Stimulated activated CD4-positive, alpha-beta T cell treated with anti-CD3 and anti-CD28 coated beads, Interleukin-15, amount 100 ng/mL, for 48 hours (primary cell): ENCODE results near the gene SSB.
"Not testable (repeated sequence)": the region's sequence is repeated elsewhere in the genome, so short reads cannot be mapped to it uniquely, and the experiment has no call there.

Source experiments
- DNase-seq, 2 donors: peaks; one replicate each; pipeline ENCODE4 v3.0.0-alpha.2; 2020; ENCODE audit warnings: low read depth in 2 of 2

Gene SSB

DNA sequence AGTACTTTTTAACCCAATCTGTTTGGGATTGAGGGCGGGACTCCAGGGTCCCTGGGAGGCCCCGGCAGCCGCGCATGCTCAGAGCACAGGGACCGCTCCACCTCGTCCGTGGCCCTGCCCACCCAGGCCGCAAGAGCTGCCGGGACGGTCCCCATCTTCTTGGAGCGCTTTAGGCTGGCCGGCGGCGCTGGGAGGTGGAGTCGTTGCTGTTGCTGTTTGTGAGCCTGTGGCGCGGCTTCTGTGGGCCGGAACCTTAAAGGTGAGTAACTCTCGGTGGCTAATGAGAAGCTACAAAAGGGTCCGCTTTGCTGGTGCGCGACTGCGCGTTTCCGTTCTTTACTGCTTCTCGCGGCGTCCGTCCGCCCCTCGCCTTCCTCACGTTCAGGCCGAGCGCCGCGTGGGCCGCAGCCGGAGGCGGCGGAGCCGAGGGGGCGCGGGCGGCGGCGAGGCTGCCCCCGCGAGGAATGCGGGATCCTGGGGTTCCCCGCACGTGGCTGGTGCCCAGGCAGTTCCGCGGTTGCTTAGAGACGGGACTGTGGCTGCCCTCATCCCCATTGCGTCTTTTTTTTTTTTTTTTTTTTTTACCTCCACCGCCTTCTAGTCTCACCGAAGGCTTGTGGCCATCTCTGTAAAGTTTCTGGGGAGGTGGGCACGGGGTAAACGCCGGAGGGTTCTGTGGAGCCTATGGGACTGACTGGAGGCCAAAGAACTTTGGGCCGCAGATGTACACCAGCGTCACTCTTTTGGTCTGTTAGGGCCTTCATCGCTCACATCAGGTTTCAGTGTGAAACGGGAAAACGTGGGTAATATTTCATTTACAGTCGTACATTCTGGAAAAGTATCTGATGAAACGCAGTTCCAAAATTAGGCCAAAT, at the start of gene SSB:
Gene SSB, plus strand, starts transcription at position 154 of the 875 bp plus-strand sequence. CDS start 2,090 bp downstream, outside the sequence.
- DNase-seq = peak; percentile 95

DNA sequence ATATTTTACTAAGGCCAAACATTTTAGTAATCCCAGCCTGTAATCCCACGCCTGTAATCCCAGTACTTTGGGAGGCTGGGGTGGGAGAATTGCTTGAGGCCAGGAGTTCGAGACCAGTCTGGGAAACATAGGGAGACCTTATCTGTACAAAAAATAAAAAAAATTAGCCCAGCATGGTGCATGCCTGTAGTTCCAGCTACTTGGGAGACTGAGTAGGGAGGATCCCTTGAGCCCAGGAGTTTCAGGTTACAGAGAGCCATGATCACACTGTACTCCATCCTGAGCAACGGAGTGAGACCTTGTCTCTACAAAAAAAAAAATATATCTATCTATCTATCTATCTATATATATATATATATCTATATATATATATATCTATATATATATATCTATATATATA, 45.9 kb upstream of the SSB start:
- no peak for DNase-seq

DNA sequence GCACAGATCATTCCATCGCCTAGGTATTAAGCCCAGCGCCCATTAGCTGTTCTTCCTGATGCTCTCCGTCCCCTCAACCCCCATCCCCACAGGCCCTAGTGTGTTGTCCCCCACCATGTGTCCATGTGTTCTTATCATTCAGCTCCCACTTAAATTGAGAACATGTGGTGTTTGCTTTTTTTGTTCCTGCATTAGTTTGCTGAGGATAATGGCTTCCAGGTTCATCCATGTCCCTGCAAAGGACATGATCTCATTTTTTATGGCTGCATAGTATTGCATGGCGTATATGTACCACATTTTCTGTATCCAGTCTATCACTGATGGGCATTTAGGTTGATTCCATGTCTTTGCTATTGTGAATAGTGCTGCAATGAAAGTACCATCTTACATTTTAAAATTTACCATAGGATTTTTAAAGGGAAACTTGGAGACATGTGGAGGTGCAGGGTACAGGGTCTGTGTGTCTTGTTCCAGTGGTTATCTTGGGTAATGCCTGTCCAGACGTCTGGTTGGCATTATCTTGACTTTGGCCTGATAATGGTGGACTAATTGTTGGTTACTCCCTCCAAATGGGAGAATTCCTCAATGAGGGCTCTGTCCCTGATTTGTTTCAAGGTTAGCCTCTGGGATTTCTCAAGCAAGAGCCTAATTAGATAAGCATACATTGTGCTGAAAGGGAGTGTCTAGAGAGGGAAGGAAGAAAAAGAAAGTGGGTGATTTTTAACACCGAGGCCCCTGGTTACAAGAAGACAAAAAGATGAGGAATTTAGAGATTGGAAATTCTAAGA, 43.4 kb upstream of the SSB start:
- no peak for DNase-seq

DNA sequence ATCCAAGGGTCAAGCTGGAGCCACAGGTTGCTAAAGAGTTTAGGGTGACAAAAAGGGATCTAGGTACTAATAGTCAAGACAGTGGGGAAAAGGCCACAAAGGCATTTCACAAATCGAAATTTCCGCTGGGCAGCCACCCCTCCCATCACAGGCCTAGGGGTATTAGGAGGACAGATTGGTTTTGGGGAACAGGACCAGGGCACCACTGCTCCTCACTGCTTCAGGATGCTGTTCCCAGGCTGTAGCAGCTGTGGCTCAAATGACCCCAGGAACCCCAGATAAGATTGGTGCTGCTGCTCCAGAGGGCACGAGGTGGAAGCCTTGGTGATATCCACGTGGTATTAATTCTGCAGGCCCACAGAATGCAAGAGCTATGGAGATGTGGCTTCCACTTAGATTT, 42.3 kb upstream of the SSB start:
- no peak for DNase-seq

DNA sequence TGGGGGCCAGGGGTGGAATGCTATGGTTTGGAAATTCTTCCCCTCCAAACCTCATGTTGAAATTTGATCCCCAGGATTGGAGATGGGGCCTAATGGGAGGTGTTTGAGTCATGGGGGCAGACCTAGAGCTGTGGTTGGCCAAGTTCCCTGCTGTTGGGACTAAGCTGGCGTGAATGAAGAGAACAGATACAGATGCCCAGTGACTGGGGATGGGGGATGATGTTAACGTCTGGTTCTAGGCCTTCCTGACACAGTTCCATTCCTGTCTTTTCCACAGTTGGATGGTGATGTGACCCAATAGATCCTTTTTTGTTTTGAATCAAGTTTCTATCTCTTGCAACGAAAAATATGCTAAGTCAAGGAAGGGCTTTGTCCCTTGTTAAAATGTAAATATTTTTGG, 41.3 kb upstream of the SSB start:
- DNase-seq = no peak

DNA sequence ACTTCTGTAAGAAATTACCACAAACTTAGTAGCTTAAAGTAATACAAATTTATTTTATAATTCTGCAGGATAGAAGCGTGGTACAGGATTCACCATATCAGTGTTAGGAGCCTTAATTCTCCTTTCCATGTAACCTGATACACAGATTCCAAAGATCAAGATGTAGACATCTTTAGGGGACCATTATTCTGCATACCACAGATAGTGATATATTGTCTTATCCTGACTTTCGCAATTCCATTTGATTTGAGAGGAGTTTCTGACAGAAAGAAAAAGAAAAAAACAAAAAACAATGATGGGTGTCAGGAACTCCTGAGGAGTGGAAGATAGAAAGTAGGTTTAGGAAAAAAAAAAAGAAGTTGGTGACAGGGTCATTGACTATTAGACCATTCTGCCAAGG, 40.9 kb upstream of the SSB start:
- DNase-seq = no peak

DNA sequence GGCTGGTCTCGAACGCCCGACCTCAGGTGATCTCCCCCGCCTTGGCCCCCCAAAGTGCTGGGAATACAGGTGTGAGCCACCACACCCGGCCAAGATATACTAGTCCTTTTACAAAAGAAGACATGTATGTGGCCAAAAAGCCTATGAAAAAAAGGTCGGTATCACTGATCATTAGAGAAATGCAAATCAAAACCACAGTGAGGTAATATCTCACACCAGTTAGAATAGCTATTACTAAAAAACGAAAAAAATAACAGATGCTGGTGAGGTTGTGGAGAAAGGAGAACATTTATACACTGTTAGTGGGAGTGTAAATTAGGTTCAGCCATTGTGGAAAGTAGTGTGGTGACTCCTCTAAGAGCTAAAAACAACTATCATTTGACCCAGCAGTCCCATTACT, 38.7 kb upstream of the SSB start:
- DNase-seq = no peak

DNA sequence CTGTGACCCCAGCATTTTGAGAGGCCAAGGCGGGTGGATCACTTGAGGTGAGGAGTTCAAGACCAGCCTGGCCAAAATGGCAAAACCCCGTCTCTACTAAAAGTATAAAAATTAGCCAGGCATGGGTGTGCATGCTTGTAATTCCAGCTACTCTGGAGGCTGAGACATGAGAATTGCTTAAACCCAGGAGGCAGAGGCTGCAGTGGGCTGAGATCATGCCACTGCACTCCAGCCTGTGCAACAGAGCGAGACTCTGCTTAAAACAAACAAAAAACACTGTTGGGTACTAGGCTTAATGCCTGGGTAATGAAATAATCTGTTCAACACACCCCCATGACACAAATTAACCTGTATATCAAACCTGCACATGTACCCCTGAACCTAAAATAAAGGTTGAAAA, 37.9 kb upstream of the SSB start:
- DNase-seq = not testable (repeated sequence)

DNA sequence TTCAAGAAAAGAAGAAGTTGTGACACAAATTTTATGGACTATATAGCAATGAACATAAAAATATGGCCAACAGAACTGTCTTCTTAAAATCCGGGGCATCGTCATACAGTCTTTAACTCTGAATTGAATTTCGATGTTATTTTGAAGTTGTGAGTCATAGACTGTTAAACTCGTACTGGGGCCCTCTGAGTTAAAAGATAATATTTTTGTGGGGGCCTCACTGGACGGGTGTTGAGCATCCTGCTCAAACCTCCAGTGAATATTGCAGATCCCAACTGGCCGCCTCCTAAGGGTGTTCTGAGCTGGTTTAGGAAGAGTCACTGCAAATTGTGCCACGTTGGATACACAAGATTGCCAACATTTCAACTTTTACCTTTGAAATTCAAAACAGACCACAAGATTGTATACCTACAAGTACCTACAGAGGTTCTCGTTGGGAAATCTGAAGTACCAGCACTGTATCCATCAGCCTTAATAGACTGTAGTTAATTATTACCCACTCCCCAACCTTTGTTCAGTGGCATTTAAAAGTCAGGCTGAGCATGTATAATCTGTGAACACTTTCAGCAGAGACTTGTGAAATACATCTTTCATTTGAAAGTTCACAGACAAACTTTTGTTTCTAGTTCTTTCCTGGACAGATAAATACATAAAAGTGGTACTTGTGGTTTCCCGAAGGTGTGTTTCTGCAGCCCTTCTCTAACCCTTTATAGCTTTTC, 37.3 kb upstream of the SSB start:
- no peak for DNase-seq

DNA sequence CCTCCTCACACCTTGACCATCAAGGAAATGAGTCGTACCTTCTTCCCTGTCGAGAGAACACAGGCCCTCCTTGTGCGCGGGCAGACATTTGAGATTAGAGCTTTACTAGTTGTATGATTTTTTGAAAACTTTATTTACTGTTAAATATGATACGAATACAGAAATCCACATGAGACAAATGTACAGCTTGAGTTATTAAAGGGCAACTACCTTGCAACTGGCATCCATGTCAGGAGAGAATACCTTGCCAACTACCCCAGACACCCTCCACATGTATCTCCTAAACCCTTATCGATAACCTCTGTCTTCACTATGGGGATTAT, 36.7 kb upstream of the SSB start:
- DNase-seq = no peak

DNA sequence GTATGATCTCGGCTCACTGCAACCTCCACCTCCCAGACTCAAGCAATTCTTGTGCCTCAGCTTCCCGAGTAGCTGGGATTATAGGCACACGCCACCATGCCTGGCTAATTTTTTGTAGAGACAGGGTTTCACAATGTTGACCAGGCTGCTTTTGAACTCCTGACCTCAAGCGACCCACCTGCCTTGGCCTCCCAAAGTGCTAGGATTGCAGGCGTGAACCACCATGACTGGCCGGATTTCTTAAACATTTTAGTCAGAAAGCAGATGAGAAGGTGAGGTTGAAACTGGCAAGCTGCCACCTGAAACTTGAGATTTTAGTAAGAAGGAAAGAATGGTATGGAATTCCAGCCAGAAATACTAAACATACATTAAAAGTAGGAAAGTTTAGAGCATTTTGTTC, 33.1 kb upstream of the SSB start:
- DNase-seq = no peak

DNA sequence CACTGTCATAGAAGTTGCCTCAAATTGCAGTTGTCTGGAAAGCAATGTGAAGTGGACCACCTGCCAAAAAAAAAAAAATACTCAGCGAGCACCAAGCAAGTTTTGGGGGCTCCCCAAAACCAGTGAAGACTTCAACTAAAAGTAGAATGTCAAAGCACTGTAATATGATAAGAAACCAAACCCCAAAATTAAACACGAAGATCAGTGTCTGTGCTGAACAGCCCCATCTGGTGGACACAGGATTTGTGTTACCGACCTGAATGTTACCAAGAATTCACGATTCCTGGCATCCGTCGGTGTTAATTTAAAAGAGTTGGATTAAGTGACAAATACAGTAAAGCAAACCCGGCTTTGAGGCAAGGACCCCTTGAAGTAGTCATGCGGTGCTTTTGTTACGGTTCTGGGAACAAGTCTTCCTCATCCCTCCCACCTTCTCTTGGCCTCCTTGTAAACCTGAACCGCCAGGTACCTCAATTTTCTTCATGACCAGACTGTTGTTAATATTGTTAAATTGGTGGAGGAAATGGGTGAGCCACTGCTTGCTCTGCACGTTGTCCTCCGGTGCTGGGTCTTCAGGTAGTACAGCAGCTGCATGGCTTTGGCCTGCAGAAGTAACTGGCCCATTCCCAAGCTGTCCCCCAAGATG, 31.3 kb upstream of the SSB start:
- peak in 1 of 2 donors; percentile 47 for DNase-seq

DNA sequence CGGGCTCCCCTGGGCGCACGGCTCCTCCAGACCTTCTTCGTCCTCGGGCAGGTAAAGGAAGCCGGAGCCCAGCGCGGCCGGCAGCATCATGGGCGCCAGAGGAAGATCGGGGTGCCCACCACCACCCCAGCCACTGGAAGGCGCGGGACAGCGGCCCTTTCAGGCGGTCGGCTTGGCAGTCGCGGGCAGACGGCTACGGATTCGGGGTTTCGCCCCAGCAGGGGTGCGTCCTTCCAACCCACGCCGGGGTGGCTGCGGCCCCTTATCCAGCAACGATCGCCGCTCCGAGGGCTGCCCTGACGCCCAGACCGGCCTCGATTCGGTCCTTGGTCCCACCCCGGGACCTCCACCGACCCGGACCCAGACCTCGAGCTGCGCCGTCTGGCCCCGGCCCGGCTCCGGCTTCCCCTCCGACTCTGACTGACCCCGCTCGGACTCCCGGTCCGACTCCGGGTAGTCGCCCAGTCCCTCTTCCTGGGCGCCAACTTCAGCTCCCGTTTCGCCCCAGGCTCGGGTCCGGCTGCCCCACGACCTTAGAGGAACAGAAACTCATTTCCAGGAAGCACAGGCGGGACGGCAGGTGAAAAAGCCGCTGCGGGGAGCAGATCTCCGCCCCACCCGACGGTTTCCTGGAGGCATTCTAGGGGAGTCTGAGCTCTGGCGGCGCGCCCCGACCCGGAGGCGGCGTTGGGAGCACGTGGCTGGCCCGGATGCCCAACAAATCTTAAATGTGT, 30.2 kb upstream of the SSB start:
- peak in 1 of 2 donors; percentile 6 for DNase-seq

DNA sequence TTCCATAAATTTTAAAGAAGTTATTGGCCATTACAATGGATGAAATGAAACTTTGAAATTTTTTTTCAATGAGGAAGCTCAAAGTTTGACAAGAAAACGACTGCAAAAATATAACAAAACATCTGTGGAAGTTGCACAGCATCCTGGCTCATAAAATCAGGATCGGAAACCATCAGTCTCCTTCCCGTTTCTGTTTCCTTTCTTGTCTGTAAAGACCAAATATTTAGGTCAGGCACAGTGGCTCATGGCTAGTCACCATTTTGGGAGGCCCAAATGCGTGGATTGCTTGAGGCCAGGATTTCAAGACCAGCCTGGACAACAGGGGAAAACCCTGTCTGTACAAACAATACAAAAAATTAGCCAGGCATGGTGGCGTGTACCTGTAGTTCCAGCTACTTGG, 27.6 kb upstream of the SSB start:
- DNase-seq = no peak

DNA sequence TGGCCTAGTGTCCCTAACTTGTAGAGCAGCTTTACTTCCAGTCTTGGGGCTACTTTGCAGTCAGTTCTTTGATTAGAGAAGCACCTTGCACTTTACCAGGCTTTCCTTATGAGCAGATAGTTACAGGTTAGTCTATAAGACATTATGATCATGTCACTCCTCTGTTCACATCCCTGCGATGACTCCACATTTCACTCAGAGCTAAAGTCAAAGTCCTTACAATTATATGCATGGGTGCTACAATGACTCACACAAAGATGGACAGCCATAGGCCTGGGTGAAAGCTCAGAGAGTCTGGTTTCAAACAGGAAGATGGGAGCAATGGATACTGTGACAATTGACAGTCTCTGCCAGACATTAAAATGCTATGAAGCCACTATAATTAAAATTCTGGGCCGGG, 27.1 kb upstream of the SSB start:
- DNase-seq = no peak

DNA sequence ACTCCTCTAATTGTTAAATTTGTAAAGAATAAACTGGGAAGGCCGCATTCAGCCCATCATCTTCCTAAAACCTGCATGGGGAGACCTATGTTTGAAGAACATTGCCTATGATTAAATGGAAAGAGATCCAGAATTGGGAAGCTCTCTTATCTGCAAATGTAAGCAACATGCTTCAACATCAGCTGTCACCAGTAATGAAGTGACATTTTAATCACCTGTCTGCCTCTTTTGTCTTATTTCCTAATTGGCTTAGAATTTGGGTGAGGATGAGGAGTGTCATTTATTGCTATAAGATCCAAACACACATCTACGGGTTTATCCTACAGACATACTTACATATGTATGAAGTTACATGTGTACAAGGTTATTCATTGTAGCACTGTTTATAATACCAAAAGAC, 26.0 kb upstream of the SSB start:
- no peak for DNase-seq

DNA sequence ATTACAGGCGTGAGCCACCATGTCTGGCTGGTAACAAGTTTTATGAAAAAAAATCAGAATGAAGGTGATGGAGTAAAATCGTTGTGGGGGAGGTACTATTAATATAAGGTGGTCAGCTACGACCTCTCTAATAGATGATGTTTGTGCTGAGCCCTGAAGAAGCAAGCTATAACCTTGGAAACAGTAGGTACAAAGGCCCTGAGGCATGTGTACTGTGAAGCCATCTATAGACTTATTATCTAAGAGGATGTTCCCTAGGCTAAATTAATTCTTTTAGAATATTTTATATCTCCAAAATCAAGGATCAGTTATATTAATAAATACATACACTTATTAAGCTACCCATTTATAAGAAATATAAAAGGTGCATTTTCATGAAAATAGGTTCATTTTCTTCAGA, 23.3 kb upstream of the SSB start:
- no peak for DNase-seq

DNA sequence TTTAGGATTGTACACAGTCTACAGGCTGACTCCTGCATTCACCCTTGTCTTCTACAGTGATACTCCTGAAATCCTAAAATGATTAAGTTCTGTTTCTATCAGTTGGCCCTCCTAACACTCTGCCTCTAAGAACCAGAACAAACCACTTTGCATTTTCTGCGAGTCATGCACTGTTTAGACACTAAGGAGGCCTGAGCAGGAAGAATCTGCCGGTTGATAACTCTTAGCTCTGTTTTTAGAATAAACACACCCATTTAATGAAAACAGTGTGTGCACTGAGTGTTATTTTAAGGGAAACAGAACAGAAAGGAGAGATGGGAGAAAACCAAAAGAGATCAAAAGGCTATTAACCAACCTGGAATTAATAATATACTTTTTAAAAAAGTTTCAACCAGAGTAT, 22.9 kb upstream of the SSB start:
- no peak for DNase-seq

DNA sequence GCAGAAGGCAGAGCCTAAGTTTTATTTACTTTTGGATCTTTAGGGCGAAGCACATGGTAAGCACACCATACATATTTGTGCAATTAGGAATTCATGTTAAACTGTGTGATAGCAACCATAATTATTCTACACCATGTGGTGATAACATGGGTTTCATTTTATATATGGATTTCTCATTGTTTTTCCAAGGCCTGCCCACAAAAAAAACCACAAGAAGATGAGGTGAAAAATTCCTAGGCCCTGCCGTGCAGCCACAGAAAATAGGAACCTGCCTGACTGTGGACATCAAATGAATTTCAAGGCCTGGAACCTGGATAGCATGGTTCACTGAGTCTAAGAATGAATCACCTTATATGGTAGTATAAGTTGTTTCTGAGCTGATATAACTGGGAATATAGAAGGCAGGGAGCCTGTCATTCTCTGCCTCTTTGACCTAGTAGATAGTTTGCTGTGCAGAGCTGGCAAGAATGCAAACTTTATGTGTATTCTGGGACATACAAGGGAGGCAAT, 22.4 kb upstream of the SSB start:
- no peak for DNase-seq

DNA sequence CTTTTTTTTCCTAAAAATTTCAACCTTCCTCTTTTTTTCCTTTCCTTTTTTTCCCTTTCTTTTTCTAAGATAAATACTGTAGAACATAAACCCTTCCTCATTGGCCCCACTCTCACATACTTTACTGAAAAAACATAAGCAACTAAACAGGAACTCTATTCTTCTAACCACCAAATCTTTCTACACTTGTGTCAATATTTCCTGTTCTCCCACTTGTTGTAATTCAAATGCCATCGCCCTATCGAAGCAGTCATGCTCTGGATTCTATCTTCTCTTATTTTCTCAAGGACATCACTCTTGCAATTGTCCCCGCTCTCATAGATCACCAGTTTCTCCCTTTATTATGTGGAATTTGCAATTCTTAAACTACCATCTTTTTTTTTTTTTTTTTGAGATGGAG, 20.2 kb upstream of the SSB start:
- no peak for DNase-seq
